ENCODE data around the gene NPIPB9. TPM values are rescaled to one million over a fixed set of nuclear protein-coding genes. Genes with fewer than 3 reads are reported as not detected.

The NPIPB9 gene
- 2.4 TPM in 1 of 2 replicates, not detected in the other for total RNA-seq

DNA sequence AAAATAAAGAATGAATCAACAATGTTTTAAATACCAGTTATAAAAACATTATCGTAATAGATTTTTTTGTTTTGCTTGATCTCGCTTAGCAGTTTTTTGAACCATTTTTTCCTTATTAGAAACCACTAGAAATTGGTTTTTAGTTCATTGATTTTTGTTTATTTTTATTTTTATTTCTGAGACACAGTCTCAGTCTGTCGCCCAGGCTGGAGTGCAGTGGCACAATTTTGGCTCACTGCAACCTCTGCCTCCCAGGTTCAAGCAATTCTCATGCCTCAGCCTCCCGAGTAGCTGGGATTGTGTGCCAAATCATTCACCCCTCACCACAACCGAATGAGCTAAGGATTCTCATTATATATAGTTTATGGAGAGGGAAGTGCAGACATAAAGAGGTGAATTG lies at the start of gene NPIPB9:
Gene NPIPB9, plus strand, starts transcription at position 301 of the 400 bp plus-strand sequence.

DNA sequence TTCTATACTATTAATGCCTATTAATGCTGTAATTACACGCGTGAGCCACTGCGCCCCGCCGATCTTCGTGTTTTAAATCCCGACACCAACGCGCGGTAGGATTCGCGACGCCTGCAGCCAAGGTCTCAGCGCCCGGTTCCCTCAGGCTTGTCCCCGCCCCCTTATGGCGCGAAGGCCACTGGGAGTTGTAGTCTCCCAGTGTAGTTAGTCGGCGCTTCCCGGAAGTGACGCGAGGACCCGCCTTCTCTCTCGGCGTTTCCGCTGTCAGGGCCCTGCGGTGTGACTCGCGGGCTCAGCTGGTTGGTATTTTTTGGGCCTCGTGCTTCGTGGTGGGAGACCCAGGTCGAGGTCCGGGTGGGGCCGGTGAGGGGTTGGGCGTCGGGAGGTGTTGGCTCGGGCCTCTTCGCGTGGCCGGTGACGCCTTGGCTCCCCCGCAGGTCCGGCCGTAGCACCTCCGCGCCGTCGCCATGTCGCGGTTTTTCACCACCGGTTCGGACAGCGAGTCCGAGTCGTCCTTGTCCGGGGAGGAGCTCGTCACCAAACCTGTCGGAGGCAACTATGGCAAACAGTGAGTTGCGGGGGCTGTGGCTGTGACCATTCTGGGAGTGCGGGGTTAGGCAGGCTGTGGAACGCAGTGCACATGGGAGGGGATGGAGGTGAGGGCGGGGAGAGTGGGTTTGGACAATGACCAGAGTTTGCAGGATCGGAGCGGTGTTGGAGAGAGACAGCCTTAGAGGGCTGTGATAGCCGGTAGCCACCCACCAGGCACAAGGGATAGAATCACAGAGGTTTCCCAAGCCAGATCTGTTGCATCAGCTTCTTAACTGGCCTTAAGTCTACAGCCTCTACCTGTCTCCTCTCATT lies 40.1 kb upstream of the NPIPB9 start, which contains the start of gene EIF3C:
Gene EIF3C, plus strand, starts transcription at position 245 of the 864 bp plus-strand sequence. Its CDS starts 223 bp downstream, at position 468.

Other genes with a start within 250 kb of the NPIPB9 start
- gene IL27, start 245.0 kb upstream of the NPIPB9 start, total RNA-seq = not detected in 2 replicates
- 18.9 and 60.0 TPM in 2 replicates for gene NUPR1, start 212.8 kb upstream of the NPIPB9 start, total RNA-seq
- 6.5 and 10.2 TPM in 2 replicates for gene SGF29, start 197.9 kb upstream of the NPIPB9 start, total RNA-seq
- gene SULT1A2, start 154.7 kb upstream of the NPIPB9 start, total RNA-seq = not detected in 2 replicates
- 0.60 and 5.2 TPM in 2 replicates for gene SULT1A1, start 141.7 kb upstream of the NPIPB9 start, total RNA-seq
- not detected in 2 replicates for gene NPIPB8, start 113.7 kb upstream of the NPIPB9 start, total RNA-seq
- gene EIF3C, start 40.3 kb upstream of the NPIPB9 start, total RNA-seq = 120 and 238 TPM in 2 replicates
- 28.1 and 32.5 TPM in 2 replicates for gene ATXN2L, start 71.2 kb downstream of the NPIPB9 start, total RNA-seq
- gene TUFM, start 94.6 kb downstream of the NPIPB9 start, total RNA-seq = 105 and 111 TPM in 2 replicates
- 12.2 and 13.2 TPM in 2 replicates for gene SH2B1, start 112.1 kb downstream of the NPIPB9 start, total RNA-seq
- 0.16 and 0.43 TPM in 2 replicates for gene ATP2A1, start 126.7 kb downstream of the NPIPB9 start, total RNA-seq
- 35.1 and 35.5 TPM in 2 replicates for gene RABEP2, start 173.5 kb downstream of the NPIPB9 start, total RNA-seq
- gene CD19, start 180.2 kb downstream of the NPIPB9 start, total RNA-seq = not detected in 2 replicates
- 8.8 and 12.9 TPM in 2 replicates for gene NFATC2IP, start 199.2 kb downstream of the NPIPB9 start, total RNA-seq
- 25.5 and 29.0 TPM in 2 replicates for gene SPNS1, start 223.0 kb downstream of the NPIPB9 start, total RNA-seq
- gene LAT, start 233.3 kb downstream of the NPIPB9 start, total RNA-seq = 0.47 and 1.1 TPM in 2 replicates